HT1080 (cell line): ENCODE measurements around the gene PLXNA1. TPM values are rescaled to one million over a fixed set of nuclear protein-coding genes. Genes with fewer than 3 reads are reported as not detected.

Experiments
- DNase-seq: peaks from one replicate; pipeline ENCODE4 v3.0.0-alpha.2; 2015; ENCODE audit warnings: low read depth
- total RNA-seq: library from RNA; depleted of rRNA; stranded (reverse); fragments of >200 nt; shearing (Covaris generic); gene quantifications from 2 replicates; pipeline ENCODE4 v1.2.3, GENCODE V29; 2014

Gene PLXNA1
- total RNA-seq, 1 experiment from 2014 or later = 163 TPM

DNA sequence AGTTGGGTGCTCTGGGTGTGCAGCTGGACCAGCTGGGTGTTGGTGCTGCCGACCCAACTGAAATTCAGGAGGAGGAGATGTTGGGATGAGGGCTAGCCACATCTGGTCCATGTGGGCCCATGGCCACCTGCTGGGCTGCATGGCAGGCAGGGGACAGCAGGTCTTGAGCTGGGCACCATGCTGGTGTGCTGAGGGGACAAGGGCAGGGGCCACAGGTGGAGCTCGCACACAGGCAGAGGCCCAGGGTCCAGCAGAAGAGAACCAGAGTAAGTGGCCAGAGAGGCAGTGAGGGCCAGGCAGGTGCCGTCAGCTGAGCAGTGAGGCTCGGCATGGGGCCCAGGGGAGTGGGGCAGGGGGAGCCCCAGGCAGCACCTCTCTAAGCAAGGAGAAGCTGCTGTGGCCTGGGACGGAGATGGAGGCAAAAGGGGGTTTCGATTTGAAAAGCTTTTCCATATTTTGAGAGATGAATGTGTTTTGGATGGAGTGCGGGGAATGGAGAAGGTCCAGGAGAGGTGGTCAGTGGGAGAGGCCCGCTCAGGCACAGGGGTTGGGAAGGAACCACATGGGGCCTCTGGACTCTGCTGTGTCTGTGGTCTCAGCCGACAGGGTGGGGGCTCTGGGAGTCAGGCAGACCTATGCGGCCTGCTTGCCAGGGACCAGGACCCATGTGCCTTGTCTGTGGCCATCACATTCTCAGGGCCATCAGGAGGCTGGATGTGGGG lies 30.5 kb upstream of the PLXNA1 start:
- DNase-seq = no peak

DNA sequence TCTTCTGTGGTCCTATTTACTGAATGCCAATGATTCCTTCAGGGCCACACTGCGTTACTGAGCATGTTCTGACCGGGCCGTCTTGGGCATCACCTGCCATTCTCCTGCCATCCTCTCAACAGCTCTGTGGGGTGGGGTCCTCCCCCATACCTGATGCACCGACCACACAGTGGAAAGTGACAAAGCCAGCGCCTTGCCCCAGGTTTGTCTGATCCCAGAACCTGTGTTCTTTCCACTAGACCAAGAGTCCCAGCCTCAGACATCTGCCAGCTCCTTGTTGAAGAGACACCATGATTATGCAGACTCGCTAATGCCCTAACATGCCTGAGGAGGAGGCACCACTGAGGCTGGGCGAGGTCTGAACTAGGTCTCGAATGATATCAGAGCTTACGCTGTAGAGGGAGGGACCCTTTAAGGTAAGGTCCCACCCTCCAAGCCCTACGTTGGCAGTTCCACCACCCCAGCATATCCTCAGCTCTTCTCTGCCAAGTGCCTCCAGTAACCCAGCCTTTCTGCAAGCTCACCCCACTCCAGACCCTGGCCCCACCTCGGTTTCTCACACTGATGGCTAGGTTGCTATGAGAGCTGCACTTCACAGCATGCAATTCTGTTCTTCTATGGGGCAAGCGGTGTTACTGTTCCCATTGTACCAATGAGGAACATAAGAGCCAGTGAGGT lies 29.8 kb upstream of the PLXNA1 start:
- DNase-seq = no peak

DNA sequence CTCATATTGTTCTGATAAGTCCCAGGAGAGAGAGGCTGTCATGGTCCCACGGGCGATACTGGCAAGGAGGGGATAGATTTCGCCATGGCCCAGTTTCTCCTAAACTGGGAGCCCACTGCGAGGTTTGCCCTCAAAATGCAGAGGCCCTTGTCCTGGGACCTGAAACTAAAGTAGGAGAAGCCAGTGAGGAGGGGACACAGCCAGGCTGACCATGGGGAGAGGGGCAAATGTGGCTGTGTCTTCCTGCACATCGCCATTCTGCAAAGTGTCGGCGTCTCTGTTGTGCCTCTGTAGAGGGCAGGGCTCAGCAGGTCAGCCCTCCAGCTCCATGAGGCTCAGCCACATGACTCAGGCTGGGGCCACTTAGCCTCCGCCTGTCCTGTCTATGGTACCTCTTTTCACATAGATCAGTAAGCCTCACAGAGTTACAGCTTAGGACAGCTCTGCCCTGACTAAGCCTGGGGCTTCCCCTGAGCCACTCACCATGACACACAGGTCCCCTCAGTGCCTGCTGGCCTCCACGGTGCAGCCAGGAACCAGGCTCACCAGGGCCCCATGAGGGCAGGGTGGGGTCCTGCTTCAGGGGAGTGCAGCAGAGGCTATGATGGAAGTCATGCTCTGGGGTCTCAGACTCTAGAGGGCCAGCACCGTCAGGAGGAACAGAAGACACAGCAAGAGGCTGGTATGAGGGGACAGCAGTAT lies 28.6 kb upstream of the PLXNA1 start:
- peak; percentile 40 for DNase-seq

DNA sequence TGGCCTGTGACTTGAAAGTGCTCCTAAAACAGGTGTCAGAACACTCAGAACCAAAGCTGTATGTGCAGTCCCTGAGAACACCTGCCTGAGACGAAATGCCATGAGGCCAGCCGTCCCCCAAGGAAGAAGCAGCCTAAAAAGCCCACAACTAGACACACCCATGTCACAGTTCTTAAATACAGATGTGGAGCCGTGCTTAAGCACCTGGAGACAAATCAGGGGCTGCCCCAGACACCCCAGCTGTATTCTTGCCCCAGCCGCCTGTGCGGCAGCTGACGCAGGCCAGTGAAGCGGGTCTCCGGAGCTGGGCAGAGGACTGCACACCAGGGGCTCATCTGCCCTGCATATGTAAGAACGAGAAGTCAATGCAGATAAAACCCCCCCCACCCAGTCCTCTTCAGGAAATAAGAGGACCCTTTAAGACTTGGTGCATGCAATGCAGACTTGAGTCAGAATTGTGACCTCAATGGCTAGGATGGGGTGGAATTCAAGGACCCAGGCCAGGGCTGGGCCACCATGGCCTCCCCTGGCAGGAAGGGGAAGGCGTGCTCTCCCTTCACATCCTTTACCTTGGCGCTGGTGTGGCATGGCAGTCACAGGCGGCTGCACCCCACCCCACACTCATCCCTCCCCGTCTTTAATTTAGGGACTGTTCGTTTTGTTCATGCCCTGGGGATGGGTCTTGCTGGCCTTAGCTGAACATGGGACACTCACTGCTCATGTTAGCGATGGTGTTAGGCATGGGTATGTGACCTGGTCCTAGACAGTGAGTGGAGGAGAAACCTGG lies 27.7 kb upstream of the PLXNA1 start:
- no peak for DNase-seq

DNA sequence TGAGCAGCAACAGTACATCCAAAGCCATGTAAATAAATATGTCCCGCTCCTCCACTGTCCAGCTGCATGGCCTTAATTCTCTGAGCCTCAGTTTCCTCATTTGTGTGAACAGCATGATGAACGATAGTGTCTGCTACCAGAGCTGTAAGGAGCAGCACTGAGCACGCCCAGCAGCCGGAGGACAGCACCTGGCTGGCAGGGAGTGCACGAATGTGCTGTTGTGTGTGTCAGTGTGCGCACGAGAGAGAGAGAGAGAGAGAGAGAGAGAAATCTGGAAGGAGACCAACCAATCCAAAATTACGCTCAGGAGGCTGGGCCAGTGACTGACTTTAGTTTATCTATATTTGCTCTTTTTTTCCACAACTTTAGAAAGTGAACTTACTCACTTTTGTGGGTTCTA lies 26.6 kb upstream of the PLXNA1 start:
- DNase-seq = no peak

DNA sequence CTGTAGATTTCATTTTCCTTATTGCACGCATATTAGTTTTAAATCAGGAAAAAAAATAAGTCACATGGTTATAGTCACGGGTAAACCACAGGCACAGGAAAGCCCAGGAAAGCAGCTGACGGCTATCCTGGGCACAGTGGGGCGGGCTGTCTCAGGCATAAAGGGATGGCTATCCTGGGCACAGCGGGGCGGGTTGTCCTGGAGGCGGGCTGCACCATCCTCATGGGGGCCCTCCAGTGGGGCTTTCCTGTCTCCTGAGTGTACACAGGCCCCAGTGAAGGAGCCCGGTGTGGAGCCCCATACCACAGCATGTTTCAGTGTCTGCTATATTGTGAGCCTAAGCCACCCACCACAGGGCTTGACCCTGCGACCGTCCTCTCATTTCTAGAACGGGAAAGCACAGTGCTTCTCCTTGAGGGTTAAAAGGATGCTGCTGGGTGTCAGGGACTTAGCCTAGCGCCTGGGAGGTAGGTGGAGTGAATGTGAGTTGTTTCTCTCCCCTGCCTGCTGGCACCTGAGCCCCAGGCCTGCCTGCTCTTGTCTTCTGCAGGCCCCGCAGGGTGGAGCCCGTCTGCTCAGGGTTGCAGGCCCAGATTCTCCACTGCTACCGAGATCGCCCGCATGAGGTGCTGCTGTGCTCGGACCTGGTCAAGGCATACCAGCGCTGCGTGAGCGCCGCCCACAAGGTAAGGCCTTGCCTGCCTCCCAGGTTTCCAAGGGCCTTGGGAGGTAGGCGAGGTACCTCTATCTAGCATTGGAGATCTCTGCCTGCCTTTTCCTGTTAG lies 25.9 kb upstream of the PLXNA1 start:
- DNase-seq = no peak

DNA sequence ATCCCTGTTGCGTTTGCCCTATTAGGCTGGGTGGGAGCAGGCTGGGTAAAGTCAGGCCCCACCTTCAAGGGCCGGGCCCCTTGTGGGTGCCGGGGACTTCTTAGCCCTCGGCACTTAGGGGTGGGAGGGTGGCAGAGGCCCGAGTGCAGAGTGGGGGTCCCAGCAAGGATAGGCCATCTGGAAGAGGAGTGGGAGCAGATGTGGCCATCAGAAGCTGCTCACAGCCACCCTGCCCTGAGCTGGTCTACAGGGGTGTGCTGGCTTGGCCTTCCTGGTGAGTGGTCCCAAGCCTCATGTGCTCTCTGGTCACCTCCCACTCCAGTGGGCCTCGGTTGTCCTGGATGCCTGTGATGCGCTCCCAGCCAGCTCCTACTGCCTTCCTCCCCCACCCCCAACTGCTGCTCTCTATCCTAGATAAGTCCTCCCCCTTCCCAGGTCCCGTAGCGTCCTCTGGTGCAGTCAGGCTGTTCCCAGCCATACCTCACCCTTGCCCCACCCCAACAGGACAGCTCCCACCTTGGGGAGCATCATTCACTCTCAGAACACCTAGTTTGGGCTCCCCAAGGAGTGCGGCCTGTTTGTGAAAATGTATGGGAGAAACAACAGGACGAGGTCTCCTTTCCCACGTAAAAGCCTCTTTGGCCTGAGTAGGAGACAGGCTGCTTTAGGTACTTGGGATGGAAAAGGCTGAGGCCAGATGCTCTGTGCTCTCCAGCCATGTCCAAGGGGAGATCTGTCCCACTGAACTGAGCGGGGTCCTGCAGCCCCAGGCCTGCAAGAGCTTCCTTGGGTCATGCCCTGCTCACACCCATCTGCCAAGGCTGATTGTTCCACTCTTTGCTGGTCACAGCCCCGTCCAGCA lies 24.9 kb upstream of the PLXNA1 start:
- DNase-seq = no peak

DNA sequence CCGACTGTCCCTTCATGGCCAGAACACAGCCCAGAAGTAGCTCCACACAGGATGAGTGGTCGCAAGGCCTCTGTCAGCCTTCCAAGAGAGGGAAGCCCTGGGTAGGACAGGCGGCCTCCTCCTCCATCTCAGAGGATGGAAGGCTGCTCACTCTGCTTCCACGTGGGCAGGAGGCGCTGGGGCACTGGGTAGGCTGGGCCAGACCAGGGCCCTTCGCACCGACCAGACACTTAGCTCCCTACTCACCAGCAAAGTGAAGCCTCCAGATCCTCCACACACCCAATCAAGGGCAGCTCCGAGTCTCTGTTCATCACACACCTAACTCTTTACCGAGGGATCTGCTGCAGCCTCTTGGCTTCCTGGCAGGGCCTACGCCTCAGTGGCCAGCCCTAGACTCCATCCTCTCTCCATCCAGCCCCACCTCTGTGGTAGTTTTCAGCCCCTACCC lies 24.3 kb upstream of the PLXNA1 start:
- no peak for DNase-seq

DNA sequence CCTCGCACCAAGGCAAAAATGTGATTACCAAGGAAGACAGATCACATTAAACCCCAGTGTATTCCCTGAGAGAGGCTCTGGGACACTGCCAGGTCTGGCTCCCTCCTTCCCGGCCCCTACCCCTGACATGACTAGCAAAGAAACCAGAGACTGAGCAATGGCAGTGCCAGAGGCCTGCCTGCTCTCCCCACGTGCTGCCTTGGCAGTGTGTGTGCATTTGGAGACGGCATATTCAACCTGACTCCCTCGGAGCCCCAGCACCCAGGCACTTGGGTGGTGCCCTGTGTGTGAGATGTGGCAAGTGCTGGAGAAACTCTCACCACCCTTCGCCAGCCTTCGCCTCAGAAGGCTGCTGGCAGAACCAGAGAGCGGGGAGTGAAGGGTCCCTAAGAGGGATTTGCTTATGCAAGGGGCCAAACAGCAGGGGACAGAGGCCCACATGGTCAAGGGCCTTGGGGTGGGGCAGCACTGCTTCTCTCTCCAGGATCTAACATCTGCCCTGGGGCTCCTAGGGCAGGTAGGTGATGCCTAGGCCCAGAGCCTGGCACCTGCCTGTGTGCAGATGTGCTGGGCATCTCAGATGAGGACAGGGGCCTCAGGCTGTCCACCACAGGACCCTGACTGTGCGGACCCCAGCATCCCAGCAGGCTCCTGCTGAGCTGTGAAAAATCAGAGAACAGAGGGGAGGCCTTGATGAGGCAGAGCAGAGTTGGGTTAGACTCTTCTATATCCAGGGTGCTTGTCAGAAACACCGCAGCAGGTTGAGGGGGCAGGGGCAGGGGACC lies 23.6 kb upstream of the PLXNA1 start:
- no peak for DNase-seq

DNA sequence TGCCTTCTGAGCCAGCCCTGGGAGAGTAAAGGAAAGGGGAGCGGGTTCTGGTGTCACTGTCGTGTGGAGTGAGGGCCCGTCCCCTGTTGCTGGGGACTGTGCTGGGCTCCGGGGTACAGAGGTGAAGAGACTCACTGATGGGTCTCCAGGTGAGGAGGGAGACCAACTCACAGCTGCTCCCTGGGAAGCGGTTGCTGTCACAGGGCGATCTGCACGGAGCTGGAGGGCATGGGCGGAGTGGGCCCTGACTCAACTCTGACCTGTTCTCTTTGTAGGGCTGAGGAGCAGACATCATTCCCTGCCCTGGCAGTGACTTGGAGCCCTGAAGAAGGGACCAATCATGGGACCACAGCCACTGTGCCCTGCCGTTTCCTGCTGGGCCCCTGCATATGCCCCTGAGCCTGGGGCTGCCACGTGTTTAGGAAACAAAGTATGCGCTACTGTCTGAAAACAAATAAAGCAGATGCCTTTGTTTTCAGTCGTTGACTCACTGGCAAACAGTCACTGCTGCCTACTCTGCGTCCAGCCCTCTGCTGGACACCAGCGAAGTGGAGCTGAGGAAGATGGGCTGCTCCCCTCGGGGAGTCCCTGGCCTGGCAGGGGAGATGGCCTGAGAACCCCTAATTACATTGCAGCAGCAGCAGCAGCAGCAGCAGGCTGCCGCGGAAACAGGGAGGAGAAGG lies 22.9 kb upstream of the PLXNA1 start:
- DNase-seq = peak; percentile 83

DNA sequence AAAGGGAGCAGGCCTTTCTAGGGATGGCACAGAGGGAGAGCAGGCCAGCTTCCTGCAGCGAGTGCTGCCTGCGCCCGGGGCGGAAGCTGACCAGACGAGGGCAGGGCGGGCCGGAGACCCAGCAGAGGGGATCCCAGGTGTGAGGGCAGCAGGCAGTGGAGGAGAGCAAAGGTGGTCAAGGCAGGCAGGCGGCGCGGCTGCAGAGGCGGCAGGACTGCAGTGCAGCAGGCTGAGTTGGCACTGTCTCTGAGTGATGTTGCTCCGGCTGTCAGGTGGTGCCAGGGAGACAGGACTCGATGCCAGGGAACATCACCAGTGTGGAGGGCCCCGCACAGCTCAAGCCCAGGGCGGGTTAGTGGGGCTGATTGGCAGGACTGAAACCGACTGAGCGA lies 22.3 kb upstream of the PLXNA1 start:
- no peak for DNase-seq

DNA sequence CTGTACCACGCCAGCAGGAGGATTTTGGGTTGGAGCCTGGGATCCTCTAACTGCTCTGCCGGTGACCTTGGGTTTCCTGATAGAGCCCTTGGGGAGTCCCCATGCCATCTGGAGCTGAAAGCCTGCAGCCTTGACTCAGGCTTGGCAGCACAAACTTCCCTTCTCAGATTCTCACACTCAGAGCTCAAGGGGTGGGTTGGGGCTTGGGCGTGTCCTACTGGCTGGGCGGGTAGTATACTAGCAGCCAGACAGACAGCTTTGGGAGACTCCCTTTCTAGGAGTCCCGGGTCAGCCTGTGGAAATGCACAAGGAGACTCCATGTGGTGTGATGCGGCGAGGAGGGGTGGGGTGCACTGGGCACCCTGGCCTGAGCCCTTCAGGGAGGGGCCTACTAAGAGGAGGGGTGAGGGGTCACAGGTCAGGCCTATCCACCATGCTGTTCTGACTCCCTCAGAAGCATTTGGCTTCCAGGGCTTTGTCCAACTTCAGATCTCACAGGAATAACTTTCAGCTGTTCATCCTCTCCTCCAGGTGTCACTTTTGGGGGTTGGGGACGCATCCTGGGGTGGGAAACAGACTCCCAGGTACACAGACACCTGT lies 21.6 kb upstream of the PLXNA1 start:
- peak; percentile 88 for DNase-seq

DNA sequence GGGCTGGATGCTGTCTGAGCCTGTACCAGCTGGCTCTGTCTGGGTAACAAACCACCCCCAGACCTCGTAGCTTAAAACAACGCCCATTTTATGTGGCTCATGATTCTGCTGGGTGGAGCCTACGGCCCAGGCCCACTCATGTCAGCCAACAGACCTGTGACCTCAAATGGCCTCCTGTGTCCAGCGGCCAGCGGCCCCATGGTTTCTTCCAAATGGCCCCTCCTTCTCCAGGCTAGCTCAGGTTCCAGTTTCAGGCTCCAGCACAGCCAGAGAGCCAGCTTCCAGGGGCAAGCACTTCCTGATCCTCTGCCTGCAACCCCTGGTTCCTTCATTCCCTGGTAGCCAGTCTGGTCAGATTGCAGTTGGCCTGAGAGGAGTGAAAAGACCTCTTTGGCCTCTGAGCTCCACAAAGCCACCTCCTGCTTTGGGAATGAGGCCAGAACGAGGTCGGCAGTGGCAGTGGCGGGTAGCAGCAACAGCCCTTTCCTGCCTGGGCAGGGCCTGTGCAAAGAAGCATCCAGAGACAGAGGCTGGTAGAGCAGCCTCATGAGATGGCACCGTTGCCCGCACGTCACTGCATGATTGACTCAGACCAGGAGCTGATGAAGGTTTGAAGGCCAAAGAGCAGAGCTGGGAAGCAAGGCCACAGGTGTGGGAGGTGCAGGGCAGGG lies 21.0 kb upstream of the PLXNA1 start:
- no peak for DNase-seq

DNA sequence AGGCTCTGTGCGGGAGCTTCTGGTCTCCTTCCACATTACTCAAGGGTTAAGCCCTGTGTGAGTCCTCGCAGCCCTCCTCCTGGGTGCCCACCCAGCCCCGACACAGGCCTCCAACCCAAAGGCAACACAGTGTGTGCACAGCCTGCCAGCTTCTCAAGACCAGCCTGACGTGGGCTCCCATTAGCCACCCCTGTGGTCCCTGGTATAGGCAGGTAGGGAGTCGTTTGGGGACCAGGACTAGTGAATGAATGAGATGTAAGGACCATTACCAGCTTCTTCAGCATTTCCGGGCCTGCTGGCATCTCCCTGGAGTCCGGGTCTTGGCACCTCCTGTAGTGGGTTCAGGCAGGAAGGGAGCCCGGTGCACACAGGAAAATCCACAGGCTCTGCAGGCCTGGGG lies 20.2 kb upstream of the PLXNA1 start:
- no peak for DNase-seq

DNA sequence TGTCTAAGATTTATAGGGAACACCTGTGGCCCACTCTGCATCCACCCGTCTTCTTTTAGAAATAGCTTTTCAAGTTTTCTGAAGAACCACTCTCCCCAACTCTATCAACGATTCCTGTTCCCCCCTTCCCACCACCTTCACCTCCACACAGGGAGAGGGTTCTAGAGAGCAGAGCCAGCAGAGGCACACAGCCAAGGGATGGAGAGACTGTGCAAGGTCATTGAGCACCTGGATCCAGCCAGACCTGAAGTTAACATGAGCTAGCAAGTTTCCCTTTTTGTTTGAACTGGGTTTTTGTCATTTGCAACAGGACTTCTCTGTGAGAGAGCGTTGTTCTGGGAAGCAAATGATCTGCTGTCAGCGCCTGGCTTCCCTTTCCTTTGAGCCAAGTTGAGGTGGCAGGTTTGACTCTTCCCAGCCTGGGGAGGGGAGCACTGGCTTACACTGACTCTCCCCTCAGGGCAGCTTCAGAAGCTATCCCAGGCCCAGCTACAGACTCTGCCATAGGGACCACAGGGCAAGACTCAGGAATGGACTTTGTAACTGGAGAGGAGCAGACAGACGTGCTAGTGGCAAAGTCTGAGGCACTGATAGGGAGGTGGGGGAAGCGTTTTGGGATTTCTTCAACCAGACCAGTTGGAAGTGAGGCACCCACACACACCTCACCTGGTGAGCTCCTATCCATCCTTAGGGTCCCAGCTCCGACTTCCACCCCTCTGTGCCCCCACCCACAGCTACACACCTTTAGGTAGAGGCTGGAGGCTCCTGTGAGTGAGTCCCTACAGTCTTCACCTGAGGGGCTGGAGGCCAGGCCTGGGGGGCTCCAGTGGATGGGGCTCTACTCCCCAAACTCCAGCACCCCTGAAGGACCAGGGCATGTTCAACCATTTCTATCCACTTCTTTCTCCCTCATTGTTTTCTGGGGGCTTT lies 19.4 kb upstream of the PLXNA1 start:
- no peak for DNase-seq

DNA sequence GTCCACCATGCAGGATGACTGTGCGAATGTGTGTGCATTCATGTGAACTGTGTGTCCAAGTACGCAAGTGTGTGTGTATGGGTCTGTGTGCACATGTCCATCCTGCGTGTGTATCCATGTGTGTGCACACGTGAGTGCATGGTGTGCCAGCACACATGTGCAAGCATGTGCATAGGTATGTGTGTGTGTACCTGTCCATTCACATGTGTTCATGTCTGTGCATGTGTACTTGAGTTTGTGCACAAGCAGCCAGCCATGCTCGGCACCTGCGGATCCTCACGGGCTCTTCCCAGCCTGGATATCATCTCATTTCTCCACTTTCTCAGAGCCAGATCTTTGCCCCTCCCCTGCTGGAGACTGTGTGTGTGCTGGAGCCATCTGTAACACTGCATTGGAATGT lies 18.7 kb upstream of the PLXNA1 start:
- no peak for DNase-seq
